CD8-positive, alpha-beta memory T cell (primary cell): Measurements from ENCODE around the gene C2orf81. TPM values are rescaled to one million over a fixed set of nuclear protein-coding genes. Genes with fewer than 3 reads are reported as not detected.

Experiments
- polyA plus RNA-seq: library from polyadenylated mRNA; unstranded; fragments of 300-500 nt; fragmentation: Illumina TruSeq; gene quantifications from one replicate; pipeline ENCODE4 v1.2.3, GENCODE V29; 2021
- total RNA-seq, 2 experiments: library from RNA; stranded (reverse); gene quantifications; one replicate each; pipeline ENCODE4 v1.2.3, GENCODE V29; 2021

Gene C2orf81
- total and polyA plus RNA-seq, 3 experiments from 2014 or later, result 2.6 to 3.2 (median 2.7) TPM

Other genes starting within 250 kb of the C2orf81 start
- 100 to 1,000 TPM; 177 to 185 TPM for gene MOB1A, start 242.7 kb downstream of the C2orf81 start, total RNA-seq
- 161 TPM for gene MOB1A, start 242.7 kb downstream of the C2orf81 start, polyA plus RNA-seq
- 100 to 1,000 TPM; 379 to 397 TPM for gene MTHFD2, start 223.0 kb downstream of the C2orf81 start, total RNA-seq
- 11.0 TPM for gene MTHFD2, start 223.0 kb downstream of the C2orf81 start, polyA plus RNA-seq
- gene SLC4A5, start 78.2 kb downstream of the C2orf81 start, total RNA-seq, result 1 to 10 TPM; 1.8 to 1.9 TPM
- 0.13 TPM for gene SLC4A5, start 78.2 kb downstream of the C2orf81 start, polyA plus RNA-seq
- 100 to 1,000 TPM; 113 to 114 TPM for gene DCTN1, start 41.3 kb downstream of the C2orf81 start, total RNA-seq
- 90.2 TPM for gene DCTN1, start 41.3 kb downstream of the C2orf81 start, polyA plus RNA-seq
- gene WDR54, start 111 bp upstream of the C2orf81 start, total RNA-seq, result 10 to 100 TPM; 75.5 to 86.6 TPM
- 55.5 TPM for gene WDR54, start 111 bp upstream of the C2orf81 start, polyA plus RNA-seq
- gene RTKN, start 20.3 kb upstream of the C2orf81 start, total RNA-seq, result 1 to 10 TPM; 1.1 to 1.4 TPM
- 1.2 TPM for gene RTKN, start 20.3 kb upstream of the C2orf81 start, polyA plus RNA-seq
- 10 to 100 TPM; 44.1 to 44.3 TPM for gene INO80B, start 33.5 kb upstream of the C2orf81 start, total RNA-seq
- 7.6 TPM for gene INO80B, start 33.5 kb upstream of the C2orf81 start, polyA plus RNA-seq
- 10 to 100 TPM; 31.2 to 31.6 TPM for gene WBP1, start 36.8 kb upstream of the C2orf81 start, total RNA-seq
- gene WBP1, start 36.8 kb upstream of the C2orf81 start, polyA plus RNA-seq, result 37.0 TPM
- gene MOGS, start 43.8 kb upstream of the C2orf81 start, total RNA-seq, result 10 to 100 TPM; 82.4 to 88.0 TPM
- 48.5 TPM for gene MOGS, start 43.8 kb upstream of the C2orf81 start, polyA plus RNA-seq
- gene MRPL53, start 51.1 kb upstream of the C2orf81 start, total RNA-seq, result 100 to 1,000 TPM; 115 to 118 TPM
- gene MRPL53, start 51.1 kb upstream of the C2orf81 start, polyA plus RNA-seq, result 108 TPM
- 10 to 100 TPM; 20.3 to 22.8 TPM for gene CCDC142, start 61.4 kb upstream of the C2orf81 start, total RNA-seq
- gene CCDC142, start 61.4 kb upstream of the C2orf81 start, polyA plus RNA-seq, result 9.7 TPM
- 10 to 100 TPM; 26.4 to 28.0 TPM for gene TTC31, start 61.5 kb upstream of the C2orf81 start, total RNA-seq
- gene TTC31, start 61.5 kb upstream of the C2orf81 start, polyA plus RNA-seq, result 20.5 TPM
- gene LBX2, start 78.0 kb upstream of the C2orf81 start, total RNA-seq, result under 1 TPM; 0.38 to 0.94 TPM
- not detected for gene LBX2, start 78.0 kb upstream of the C2orf81 start, polyA plus RNA-seq
- gene PCGF1, start 86.1 kb upstream of the C2orf81 start, total RNA-seq, result 10 to 100 TPM; 29.6 to 38.7 TPM
- 17.2 TPM for gene PCGF1, start 86.1 kb upstream of the C2orf81 start, polyA plus RNA-seq
- under 1 TPM; 0.37 to 0.60 TPM for gene TLX2, start 92.8 kb upstream of the C2orf81 start, total RNA-seq
- not detected for gene TLX2, start 92.8 kb upstream of the C2orf81 start, polyA plus RNA-seq
- gene DQX1, start 104.6 kb upstream of the C2orf81 start, total RNA-seq, result under 1 TPM; 0.51 to 0.83 TPM
- not detected for gene DQX1, start 104.6 kb upstream of the C2orf81 start, polyA plus RNA-seq
- 100 to 1,000 TPM; 219 to 225 TPM for gene AUP1, start 108.1 kb upstream of the C2orf81 start, total RNA-seq
- 95.8 TPM for gene AUP1, start 108.1 kb upstream of the C2orf81 start, polyA plus RNA-seq
- gene HTRA2, start 108.3 kb upstream of the C2orf81 start, total RNA-seq, result 10 to 100 TPM; 81.0 to 82.1 TPM
- gene HTRA2, start 108.3 kb upstream of the C2orf81 start, polyA plus RNA-seq, result 26.0 TPM
- gene LOXL3, start 132.3 kb upstream of the C2orf81 start, total RNA-seq, result 1 to 10 TPM in 1 of 2 experiments, under 1 TPM in 1; 0.77 to 1.2 TPM
- gene LOXL3, start 132.3 kb upstream of the C2orf81 start, polyA plus RNA-seq, result 0.08 TPM
- gene DOK1, start 133.1 kb upstream of the C2orf81 start, total RNA-seq, result 10 to 100 TPM; 24.4 to 25.2 TPM
- gene DOK1, start 133.1 kb upstream of the C2orf81 start, polyA plus RNA-seq, result 24.0 TPM
- gene M1AP, start 226.7 kb upstream of the C2orf81 start, total RNA-seq, result not detected
- 0.39 TPM for gene M1AP, start 226.7 kb upstream of the C2orf81 start, polyA plus RNA-seq
- gene SEMA4F, start 232.6 kb upstream of the C2orf81 start, total RNA-seq, result 1 to 10 TPM; 7.8 to 8.5 TPM
- 8.3 TPM for gene SEMA4F, start 232.6 kb upstream of the C2orf81 start, polyA plus RNA-seq